ENCODE results near the gene CHTOP. TPM values are rescaled to one million over a fixed set of nuclear protein-coding genes. Genes with fewer than 3 reads are reported as not detected.
"Not testable (repeated sequence)": the region's sequence is repeated elsewhere in the genome, so short reads cannot be mapped to it uniquely, and the experiment has no call there.

The CHTOP gene
- total RNA-seq, 1 experiment from 2014 or later: 85.1 TPM

DNA sequence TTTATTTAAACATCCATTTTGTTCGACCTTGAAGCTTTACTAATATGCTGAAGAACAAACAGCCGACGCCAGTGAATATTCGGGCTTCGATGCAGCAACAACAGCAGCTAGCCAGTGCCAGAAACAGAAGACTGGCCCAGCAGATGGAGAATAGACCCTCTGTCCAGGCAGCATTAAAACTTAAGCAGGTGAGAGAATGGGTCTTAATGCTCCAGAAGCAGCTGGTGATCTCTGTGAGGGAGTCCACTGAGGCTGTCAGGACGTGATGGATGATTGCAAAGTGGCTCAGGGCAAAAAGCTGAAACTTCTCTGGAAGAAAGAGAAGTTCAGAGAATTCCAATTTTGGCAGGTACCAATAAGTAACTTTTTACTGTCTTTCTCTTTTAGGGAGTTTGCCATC, 4.4 kb downstream of the CHTOP start:
- peaks cover 94% of the 10 kb centered on the region for H3K36me3 Mint-ChIP-seq (ENCODE audit: insufficient read depth, unreplicated experiment)
- TF ChIP-seq, protein P1, sequence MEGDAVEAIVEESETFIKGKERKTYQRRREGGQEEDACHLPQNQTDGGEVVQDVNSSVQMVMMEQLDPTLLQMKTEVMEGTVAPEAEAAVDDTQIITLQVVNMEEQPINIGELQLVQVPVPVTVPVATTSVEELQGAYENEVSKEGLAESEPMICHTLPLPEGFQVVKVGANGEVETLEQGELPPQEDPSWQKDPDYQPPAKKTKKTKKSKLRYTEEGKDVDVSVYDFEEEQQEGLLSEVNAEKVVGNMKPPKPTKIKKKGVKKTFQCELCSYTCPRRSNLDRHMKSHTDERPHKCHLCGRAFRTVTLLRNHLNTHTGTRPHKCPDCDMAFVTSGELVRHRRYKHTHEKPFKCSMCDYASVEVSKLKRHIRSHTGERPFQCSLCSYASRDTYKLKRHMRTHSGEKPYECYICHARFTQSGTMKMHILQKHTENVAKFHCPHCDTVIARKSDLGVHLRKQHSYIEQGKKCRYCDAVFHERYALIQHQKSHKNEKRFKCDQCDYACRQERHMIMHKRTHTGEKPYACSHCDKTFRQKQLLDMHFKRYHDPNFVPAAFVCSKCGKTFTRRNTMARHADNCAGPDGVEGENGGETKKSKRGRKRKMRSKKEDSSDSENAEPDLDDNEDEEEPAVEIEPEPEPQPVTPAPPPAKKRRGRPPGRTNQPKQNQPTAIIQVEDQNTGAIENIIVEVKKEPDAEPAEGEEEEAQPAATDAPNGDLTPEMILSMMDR (IDR thresholded peaks at IDR 0.05; ENCODE audit: insufficient read depth in 1 of 2, low read depth in 1 of 2, low read length in 1 of 2, severe bottlenecking in 1 of 2, unreplicated experiment in 1 of 2): no peak

DNA sequence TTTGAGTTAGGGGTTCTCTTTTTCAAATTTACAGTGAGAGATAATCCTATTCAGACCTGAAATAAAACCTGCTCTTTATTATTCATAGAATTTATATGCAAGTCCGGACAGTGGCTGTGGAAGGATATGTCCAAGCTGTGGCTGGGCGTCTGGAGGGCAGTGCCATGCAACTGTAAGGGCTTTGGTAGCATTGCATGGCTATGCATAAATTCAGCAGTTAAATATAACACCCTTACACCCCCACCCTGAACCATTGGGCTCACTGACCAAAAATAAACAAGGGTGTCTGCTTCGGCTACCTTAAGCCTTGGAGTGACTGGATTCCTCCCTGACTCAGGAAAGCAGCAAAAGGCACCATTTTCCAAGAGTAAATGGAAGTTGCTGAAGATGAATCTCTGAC, 5.4 kb downstream of the CHTOP start:
- ChIA-PET POLR2A (interaction anchor here (0.6 kb wide), 1 partner anchor 295 kb away, joined by 3 read pairs; no protein-coding TSS in a partner anchor), CTCF (no interaction called here)
- H3K27me3 Mint-ChIP-seq (ENCODE audit: insufficient read depth, unreplicated experiment): no peaks in the 10 kb centered on the region
- TF ChIP-seq, protein P1 (IDR thresholded peaks at IDR 0.05; ENCODE audit: insufficient read depth in 1 of 2, low read depth in 1 of 2, low read length in 1 of 2, severe bottlenecking in 1 of 2, unreplicated experiment in 1 of 2): no peak
- peaks cover 94% of the 10 kb centered on the region for H3K36me3 Mint-ChIP-seq (ENCODE audit: insufficient read depth, unreplicated experiment)
- BruUV-seq (replicated peaks): no TSS peak
- Histone ChIP-seq H3K27me3 (replicated peaks; ENCODE audit: control insufficient read depth, insufficient read depth, low read length) (no peaks in the 10 kb centered on the region), H3K4me1 (peaks cover 4% of the 10 kb centered on the region), H3K4me3 (ENCODE audit: low read depth, low read length) (no peak overlapping the region), H3K36me3 (ENCODE audit: control insufficient read depth, insufficient read depth, low read length) (peaks cover 7% of the 10 kb centered on the region), H3K9me3 (no peaks in the 10 kb centered on the region)
- no peak overlapping the region for H3K27ac Mint-ChIP-seq (ENCODE audit: unreplicated experiment)
- no peak overlapping the region for H3K4me3 Mint-ChIP-seq (ENCODE audit: unreplicated experiment)
- DNase-seq: no peak
- H3K4me1 Mint-ChIP-seq (ENCODE audit: low read depth, unreplicated experiment): peaks cover 29% of the 10 kb centered on the region
- intact Hi-C loops (cut with micrococcal nuclease; ENCODE audit: unreplicated experiment): no loop called here
- H3K9me3 Mint-ChIP-seq (ENCODE audit: unreplicated experiment): no peaks in the 10 kb centered on the region

More for the DNA sequence above, 4.4 kb downstream of the CHTOP start:
- intact Hi-C loops (cut with micrococcal nuclease; ENCODE audit: unreplicated experiment): no loop called here
- Histone ChIP-seq H3K4me3 (ENCODE audit: low read depth, low read length) (no peak overlapping the region), H3K4me1 (peaks cover 3% of the 10 kb centered on the region), H3K9me3 (no peaks in the 10 kb centered on the region), H3K27me3 (replicated peaks; ENCODE audit: control insufficient read depth, insufficient read depth, low read length) (no peaks in the 10 kb centered on the region), H3K36me3 (ENCODE audit: control insufficient read depth, insufficient read depth, low read length) (peaks cover 7% of the 10 kb centered on the region)
- Mint-ChIP-seq H3K27me3 (ENCODE audit: insufficient read depth, unreplicated experiment) (no peaks in the 10 kb centered on the region), H3K4me3 (ENCODE audit: unreplicated experiment) (no peak overlapping the region), H3K27ac (ENCODE audit: unreplicated experiment) (no peak overlapping the region), H3K4me1 (ENCODE audit: low read depth, unreplicated experiment) (peaks cover 19% of the 10 kb centered on the region), H3K9me3 (ENCODE audit: unreplicated experiment) (no peaks in the 10 kb centered on the region)
- ChIA-PET POLR2A (no interaction called here), CTCF (interaction anchor here (0.6 kb wide), 1 partner anchor 25 kb away, joined by 3 read pairs; the partner anchor contains the start of gene S100A16)
- DNase-seq: no peak
- BruUV-seq (replicated peaks): no TSS peak

DNA sequence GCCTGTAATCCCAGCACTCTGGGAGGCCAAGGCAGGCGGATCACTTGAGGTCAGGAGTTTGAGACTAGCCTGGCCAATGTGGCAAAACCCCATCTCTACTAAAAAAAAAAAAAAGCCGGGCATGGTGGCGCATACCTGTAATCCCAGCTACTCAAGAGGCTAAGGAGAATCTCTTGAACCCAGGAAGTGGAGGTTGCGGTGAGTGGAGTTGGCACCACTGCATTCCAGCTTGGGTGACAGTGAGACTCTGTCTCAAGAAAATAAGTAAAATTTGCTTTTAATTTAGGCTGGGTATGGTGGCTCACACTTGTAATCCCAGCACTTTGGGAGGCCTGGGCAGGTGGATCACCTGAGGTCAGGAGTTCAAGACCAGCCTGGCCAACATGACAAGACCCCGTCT, 6.3 kb downstream of the CHTOP start:
- CTCF ChIA-PET; H3K4me1 ChIP-seq; intact Hi-C loops (cut with micrococcal nuclease; ENCODE audit: unreplicated experiment); H3K4me3 ChIP-seq (ENCODE audit: low read depth, low read length); BruUV-seq (replicated peaks); H3K27me3 ChIP-seq (replicated peaks; ENCODE audit: control insufficient read depth, insufficient read depth, low read length); H3K9me3 ChIP-seq; H3K27me3 Mint-ChIP-seq (ENCODE audit: insufficient read depth, unreplicated experiment); H3K27ac Mint-ChIP-seq (ENCODE audit: unreplicated experiment); H3K9me3 Mint-ChIP-seq (ENCODE audit: unreplicated experiment); H3K4me3 Mint-ChIP-seq (ENCODE audit: unreplicated experiment); DNase-seq; H3K36me3 ChIP-seq (ENCODE audit: control insufficient read depth, insufficient read depth, low read length): not testable (repeated sequence)
- peaks cover 32% of the 10 kb centered on the region for H3K4me1 Mint-ChIP-seq (ENCODE audit: low read depth, unreplicated experiment)
- POLR2A ChIA-PET: interaction anchor here (1.1 kb wide), 1 partner anchor 13 kb away, joined by 4 read pairs; the partner anchor contains the start of gene S100A13
- H3K36me3 Mint-ChIP-seq (ENCODE audit: insufficient read depth, unreplicated experiment): peaks cover 94% of the 10 kb centered on the region

DNA sequence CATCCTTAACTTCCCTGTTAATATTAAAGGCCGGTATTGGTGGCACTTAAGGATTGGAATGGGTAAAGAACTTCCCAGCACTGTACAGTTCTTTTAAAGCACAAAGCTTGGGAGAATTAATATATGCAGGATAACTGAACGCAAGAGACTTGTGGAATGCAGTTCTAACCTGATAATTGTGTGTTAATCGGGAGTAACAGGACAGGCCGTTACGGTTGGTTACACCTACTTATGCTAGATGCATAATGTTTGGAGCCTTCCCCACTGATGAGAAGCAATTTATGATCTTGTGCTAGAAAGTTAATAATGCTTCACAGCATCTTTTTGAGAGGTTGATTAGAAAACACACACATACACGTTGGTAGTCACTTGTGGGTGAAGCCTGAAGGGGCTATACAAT, 7.0 kb downstream of the CHTOP start:
- no peak overlapping the region for H3K4me3 ChIP-seq (ENCODE audit: low read depth, low read length)
- H3K27me3 Mint-ChIP-seq (ENCODE audit: insufficient read depth, unreplicated experiment): no peaks in the 10 kb centered on the region
- DNase-seq: no peak
- intact Hi-C loops (cut with micrococcal nuclease; ENCODE audit: unreplicated experiment): no loop called here
- ChIA-PET CTCF (no interaction called here), POLR2A (interaction anchor here (1.1 kb wide), 1 partner anchor 14 kb away, joined by 4 read pairs; the partner anchor contains the start of gene S100A13)
- no peaks in the 10 kb centered on the region for H3K27me3 ChIP-seq (replicated peaks; ENCODE audit: control insufficient read depth, insufficient read depth, low read length)
- H3K4me1 Mint-ChIP-seq (ENCODE audit: low read depth, unreplicated experiment): peaks cover 32% of the 10 kb centered on the region
- no peaks in the 10 kb centered on the region for H3K9me3 Mint-ChIP-seq (ENCODE audit: unreplicated experiment)
- peaks cover 11% of the 10 kb centered on the region for H3K36me3 ChIP-seq (ENCODE audit: control insufficient read depth, insufficient read depth, low read length)
- no peak overlapping the region for H3K4me3 Mint-ChIP-seq (ENCODE audit: unreplicated experiment)
- no peaks in the 10 kb centered on the region for H3K9me3 ChIP-seq
- peaks cover 94% of the 10 kb centered on the region for H3K36me3 Mint-ChIP-seq (ENCODE audit: insufficient read depth, unreplicated experiment)
- no peak overlapping the region for H3K27ac Mint-ChIP-seq (ENCODE audit: unreplicated experiment)
- TF ChIP-seq, protein P1 (IDR thresholded peaks at IDR 0.05; ENCODE audit: insufficient read depth in 1 of 2, low read depth in 1 of 2, low read length in 1 of 2, severe bottlenecking in 1 of 2, unreplicated experiment in 1 of 2): no peak
- peaks cover 5% of the 10 kb centered on the region for H3K4me1 ChIP-seq
- no TSS peak for BruUV-seq (replicated peaks)

Data from Caco-2 (cell line).